ENCODE measurements around the gene TSGA10IP. TPM values are rescaled to one million over a fixed set of nuclear protein-coding genes. Genes with fewer than 3 reads are reported as not detected.
A peak's percentile ranks its signal among the peaks of the same experiment; 100 is the strongest.

The TSGA10IP gene
- total RNA-seq, 2 experiments from 2014 or later = not detected

DNA sequence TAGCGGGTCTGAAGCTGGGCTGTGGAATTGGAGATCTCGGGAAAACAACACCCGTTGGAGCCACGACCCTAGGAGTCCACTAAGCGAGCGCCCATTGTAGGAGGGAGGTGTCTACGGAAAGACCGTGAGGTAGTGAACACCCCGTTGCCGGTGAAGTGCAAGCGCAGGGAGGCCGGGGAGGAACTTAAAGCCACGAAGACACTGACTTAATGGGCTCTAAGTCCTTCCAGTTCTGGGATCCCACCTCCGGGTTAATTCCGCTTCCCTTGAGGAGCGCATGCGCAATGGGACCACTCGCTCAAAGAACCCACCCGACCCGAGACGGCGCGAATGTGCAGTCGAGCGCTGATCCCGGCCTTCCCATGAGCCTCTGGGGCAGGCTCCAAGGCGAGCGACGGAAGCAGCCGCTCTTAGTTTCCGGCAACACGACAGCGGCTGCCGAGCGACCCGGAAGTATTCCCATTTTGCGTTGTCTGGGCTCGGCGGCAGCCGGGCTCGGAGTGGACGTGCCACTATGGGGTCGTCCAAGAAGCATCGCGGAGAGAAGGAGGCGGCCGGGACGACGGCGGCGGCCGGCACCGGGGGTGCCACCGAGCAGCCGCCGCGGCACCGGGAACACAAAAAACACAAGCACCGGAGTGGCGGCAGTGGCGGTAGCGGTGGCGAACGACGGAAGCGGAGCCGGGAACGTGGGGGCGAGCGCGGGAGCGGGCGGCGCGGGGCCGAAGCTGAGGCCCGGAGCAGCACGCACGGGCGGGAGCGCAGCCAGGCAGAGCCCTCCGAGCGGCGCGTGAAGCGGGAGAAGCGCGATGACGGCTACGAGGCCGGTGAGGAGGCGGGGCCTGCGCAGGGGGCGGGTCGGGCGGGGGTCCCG lies 16.2 kb downstream of the TSGA10IP start, which contains the start of gene SART1:
TSS of gene SART1 (plus strand) at position 468 of the 874 bp plus-strand sequence. CDS start at position 515, 47 bp downstream.
- ChIA-PET POLR2A (interaction anchor here (0.6 kb wide), 1 partner anchor 67 kb away, joined by 3 read pairs; no protein-coding TSS in a partner anchor), CTCF (interaction anchor here (0.7 to 3.3 kb wide), 6 partner anchors 41 to 380 kb away, joined by 3 to 19 read pairs (median 5); partner anchors contain the start of genes BANF1, EIF1AD, FIBP and KAT5)
- intact Hi-C loops (cut with DNase I, micrococcal nuclease) = loop anchor here (1.0 to 2.0 kb wide), 17 partner anchors 33 to 387 kb away; partner anchors contain the start of genes BANF1 (in 2 of the 2), C11orf68 (in 2 of the 2), DRAP1 (in 2 of the 2) and EIF1AD (in 2 of the 2)
- Mint-ChIP-seq H3K27ac (peak within 1 kb of the TSS; percentile 97), H3K36me3 (ENCODE audit: low read depth) (peaks cover 33% of the 10 kb centered on the region), H3K4me3 (peak within 1 kb of the TSS; percentile 92), H3K4me1 (peaks cover 36% of the 10 kb centered on the region), H3K9me3 (ENCODE audit: low read depth) (no peaks in the 10 kb centered on the region), H3K27me3 (no peaks in the 10 kb centered on the region)
- DNase-seq (peak; percentile 98), ATAC-seq (peak; percentile 91)

DNA sequence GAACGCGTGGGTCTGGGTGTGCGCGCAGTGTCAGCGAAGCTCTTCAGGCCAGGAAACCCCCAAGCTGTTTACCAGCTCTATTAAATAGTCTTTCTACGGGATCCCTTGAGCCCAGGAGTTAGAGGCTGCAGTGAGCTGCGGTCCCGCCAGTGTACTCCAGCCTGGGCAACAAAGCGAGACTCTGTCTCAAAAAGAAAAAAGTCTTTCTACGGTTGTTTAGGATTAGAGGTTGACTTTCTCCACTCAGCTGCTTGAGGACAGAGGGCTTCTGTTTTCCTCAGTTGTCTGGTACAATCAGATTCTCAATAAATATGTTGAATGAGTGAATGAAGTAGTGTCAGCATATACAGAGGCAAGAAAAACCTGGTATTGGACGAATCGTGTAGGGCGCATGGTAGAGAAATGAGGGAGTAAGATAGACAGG lies 16.9 kb downstream of the TSGA10IP start:
- peaks cover 35% of the 10 kb centered on the region for H3K36me3 Mint-ChIP-seq (ENCODE audit: low read depth)
- H3K27me3 Mint-ChIP-seq = no peaks in the 10 kb centered on the region
- DNase-seq = no peak
- peak overlapping the region; percentile 86 for H3K27ac Mint-ChIP-seq
- no peaks in the 10 kb centered on the region for H3K9me3 Mint-ChIP-seq (ENCODE audit: low read depth)
- POLR2A ChIA-PET = no interaction called here
- CTCF ChIA-PET = interaction anchor here (1.2 to 3.3 kb wide), 3 partner anchors 40 to 250 kb away, joined by 4 to 19 read pairs (median 7); partner anchors contain the start of genes BANF1, EIF1AD and KAT5
- peaks cover 29% of the 10 kb centered on the region for H3K4me1 Mint-ChIP-seq
- no peak for ATAC-seq
- intact Hi-C loops (cut with DNase I, micrococcal nuclease) = no loop called here
- peak overlapping the region; percentile 92 for H3K4me3 Mint-ChIP-seq

DNA sequence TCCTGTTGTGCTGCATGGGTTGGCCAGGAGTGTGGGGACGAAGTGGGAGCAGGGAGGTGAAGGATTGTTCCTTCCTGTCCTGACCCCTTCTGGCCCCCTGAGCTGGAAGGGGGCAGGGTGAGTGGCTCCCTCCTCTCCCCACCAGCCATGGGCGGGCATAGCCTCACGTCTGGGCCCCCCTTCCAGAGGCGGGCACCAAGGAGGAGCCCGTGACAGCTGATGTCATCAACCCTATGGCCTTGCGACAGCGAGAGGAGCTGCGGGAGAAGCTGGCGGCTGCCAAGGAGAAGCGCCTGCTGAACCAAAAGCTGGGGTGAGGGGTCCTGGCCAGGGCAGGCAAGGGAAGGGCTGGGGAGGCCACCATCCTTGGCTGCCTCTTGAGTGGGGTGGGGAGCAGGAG lies 19.6 kb downstream of the TSGA10IP start:
- ATAC-seq = no peak
- Mint-ChIP-seq H3K4me1 (peaks cover 22% of the 10 kb centered on the region), H3K36me3 (ENCODE audit: low read depth) (peaks cover 47% of the 10 kb centered on the region), H3K27ac (no peak overlapping the region), H3K9me3 (ENCODE audit: low read depth) (no peaks in the 10 kb centered on the region), H3K4me3 (no peak overlapping the region), H3K27me3 (no peaks in the 10 kb centered on the region)
- POLR2A ChIA-PET = no interaction called here
- CTCF ChIA-PET = interaction anchor here (1.8 kb wide), 1 partner anchor 80 kb away, joined by 12 read pairs; no protein-coding TSS in a partner anchor
- intact Hi-C loops (cut with DNase I, micrococcal nuclease) = no loop called here
- DNase-seq = no peak

GRCh38 chr11:65965986-65966762 lies 20.9 kb downstream of the TSGA10IP start:
- intact Hi-C loops (cut with DNase I, micrococcal nuclease) = no loop called here
- Mint-ChIP-seq H3K36me3 (ENCODE audit: low read depth) (peaks cover 52% of the 10 kb centered on the region), H3K27ac (no peak overlapping the region), H3K9me3 (ENCODE audit: low read depth) (no peaks in the 10 kb centered on the region), H3K27me3 (no peaks in the 10 kb centered on the region), H3K4me1 (peaks cover 20% of the 10 kb centered on the region), H3K4me3 (no peak overlapping the region)
- DNase-seq = no peak
- no peak for ATAC-seq
- ChIA-PET CTCF (no interaction called here), POLR2A (no interaction called here)

DNA sequence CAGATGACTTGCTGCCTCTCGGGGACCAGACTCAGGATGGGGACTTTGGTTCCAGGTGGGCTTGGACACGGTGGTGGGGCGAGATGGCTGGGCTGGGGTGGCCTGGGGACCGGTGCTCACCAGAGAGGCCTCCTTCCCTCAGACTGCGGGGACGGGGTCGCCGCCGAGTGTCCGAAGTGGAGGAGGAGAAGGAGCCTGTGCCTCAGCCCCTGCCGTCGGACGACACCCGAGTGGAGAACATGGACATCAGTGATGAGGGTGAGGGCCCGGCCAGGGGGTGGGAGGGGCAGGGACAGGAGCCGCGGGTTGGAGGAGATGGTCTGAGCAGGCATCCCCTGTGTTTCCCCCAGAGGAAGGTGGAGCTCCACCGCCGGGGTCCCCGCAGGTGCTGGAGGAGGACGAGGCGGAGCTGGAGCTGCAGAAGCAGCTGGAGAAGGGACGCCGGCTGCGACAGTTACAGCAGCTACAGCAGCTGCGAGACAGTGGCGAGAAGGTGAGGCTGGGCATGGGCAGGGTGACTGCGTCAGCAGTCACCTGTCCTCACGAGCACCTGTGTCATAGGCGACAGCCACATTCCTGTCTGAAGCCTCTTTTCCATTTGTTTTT lies 22.2 kb downstream of the TSGA10IP start:
- Mint-ChIP-seq H3K4me3 (no peak overlapping the region), H3K4me1 (peaks cover 17% of the 10 kb centered on the region), H3K27me3 (no peaks in the 10 kb centered on the region), H3K27ac (no peak overlapping the region), H3K36me3 (ENCODE audit: low read depth) (peaks cover 51% of the 10 kb centered on the region), H3K9me3 (ENCODE audit: low read depth) (no peaks in the 10 kb centered on the region)
- intact Hi-C loops (cut with DNase I, micrococcal nuclease) = no loop called here
- no peak for ATAC-seq
- POLR2A ChIA-PET = no interaction called here
- no peak for DNase-seq
- CTCF ChIA-PET = no interaction called here

DNA sequence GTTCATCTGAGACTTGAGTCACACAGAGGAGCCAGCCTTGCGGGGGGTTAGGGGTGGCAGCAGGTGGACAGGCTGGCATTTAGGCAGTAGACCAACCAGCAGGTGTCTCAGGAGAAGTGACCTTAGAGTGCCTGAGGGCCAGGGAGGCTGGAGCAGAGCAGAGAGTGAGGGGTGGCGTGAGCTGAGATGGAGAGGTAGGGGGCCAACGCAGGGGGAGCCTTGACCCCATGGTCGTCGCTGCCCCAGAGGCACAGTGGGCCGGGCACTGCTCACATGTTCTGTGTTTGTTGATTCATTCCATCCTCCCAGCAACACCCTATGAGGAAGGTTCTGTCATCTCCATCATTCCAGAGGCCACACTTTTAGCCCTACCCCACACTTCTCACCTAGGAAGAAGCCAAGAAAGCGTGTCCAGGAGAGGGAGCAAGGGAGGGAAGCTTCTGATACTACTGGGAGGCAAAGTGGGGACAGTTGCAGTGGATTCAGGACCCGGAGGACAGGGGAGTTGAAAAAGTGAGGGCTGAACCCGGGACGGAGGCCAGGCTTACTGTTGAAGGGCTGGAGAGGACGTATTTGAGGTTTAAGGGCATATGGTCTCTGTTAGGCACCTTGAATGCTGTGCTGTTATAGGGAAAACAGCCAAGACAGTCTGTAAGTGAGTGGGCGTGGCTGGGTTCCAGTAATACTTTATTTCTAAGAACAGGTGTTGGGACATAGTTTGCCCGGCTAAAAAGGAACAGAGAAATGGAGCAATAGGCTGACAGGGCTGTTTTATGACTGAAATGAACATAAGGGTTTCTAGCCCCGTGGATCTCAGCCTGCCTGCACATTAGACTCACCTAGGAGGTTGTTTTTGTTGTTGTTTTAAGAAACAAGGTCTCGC lies 23.6 kb downstream of the TSGA10IP start:
- Mint-ChIP-seq H3K36me3 (ENCODE audit: low read depth) (peaks cover 53% of the 10 kb centered on the region), H3K4me1 (peaks cover 3% of the 10 kb centered on the region), H3K9me3 (ENCODE audit: low read depth) (no peaks in the 10 kb centered on the region), H3K27ac (no peak overlapping the region), H3K4me3 (no peak overlapping the region), H3K27me3 (no peaks in the 10 kb centered on the region)
- ChIA-PET POLR2A (no interaction called here), CTCF (no interaction called here)
- DNase-seq (no peak), ATAC-seq (no peak)
- intact Hi-C loops (cut with DNase I, micrococcal nuclease) = no loop called here

GRCh38 chr11:65972116-65972515 lies 26.8 kb downstream of the TSGA10IP start:
- intact Hi-C loops (cut with DNase I, micrococcal nuclease) = no loop called here
- no peak for DNase-seq
- Mint-ChIP-seq H3K27ac (no peak overlapping the region), H3K4me3 (no peak overlapping the region), H3K4me1 (no peaks in the 10 kb centered on the region), H3K36me3 (ENCODE audit: low read depth) (peaks cover 45% of the 10 kb centered on the region), H3K27me3 (no peaks in the 10 kb centered on the region), H3K9me3 (ENCODE audit: low read depth) (no peaks in the 10 kb centered on the region)
- no peak for ATAC-seq
- CTCF ChIA-PET = interaction anchor here (0.6 to 1.2 kb wide), 6 partner anchors 47 to 250 kb away, joined by 3 to 4 read pairs (median 3); partner anchors contain the start of genes CATSPER1, CCDC85B and FIBP
- POLR2A ChIA-PET = no interaction called here

DNA sequence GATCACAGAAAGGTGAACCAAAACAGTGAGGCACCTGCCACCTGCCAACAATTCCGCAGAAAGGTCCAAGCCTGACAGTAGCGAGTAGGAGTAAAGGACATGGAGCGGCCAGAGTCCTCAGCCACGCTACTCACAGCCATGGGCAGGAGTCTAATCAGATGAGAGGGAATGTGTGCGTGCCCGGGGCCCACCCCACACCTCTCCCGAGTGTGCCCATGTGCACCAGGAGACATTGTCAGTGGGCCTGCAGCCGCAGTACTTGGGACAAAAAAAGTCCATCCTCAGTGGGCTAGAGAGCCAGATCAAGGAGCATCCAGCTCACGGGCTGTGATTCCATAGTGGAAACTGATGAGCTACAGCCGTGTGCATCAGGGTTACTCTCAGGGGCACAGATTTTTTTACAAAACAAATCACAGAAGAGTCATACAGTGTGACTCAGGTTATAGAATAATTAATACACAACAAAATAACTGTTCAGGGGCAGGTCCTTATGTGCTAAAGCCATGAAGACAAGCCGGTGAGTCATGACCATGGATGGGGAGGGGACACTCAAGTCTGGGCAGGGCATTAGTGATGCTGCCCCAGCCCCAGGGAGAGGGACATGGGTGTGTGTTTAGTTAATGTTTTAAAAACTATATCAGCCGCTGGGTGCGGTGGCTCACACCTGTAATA lies 28.3 kb downstream of the TSGA10IP start:
- POLR2A ChIA-PET = no interaction called here
- CTCF ChIA-PET = no interaction called here
- H3K36me3 Mint-ChIP-seq (ENCODE audit: low read depth) = peaks cover 43% of the 10 kb centered on the region

GRCh38 chr11:65975771-65976170 lies 30.5 kb downstream of the TSGA10IP start:
- H3K4me1 Mint-ChIP-seq = no peaks in the 10 kb centered on the region
- ATAC-seq (no peak), DNase-seq (no peak)
- no peaks in the 10 kb centered on the region for H3K9me3 Mint-ChIP-seq (ENCODE audit: low read depth)
- H3K4me3 Mint-ChIP-seq = no peak overlapping the region
- H3K27ac Mint-ChIP-seq = no peak overlapping the region
- CTCF ChIA-PET = interaction anchor here (0.7 to 1.2 kb wide), 2 partner anchors 91 to 644 kb away, joined by 3 to 4 read pairs; no protein-coding TSS in a partner anchor
- H3K27me3 Mint-ChIP-seq = no peaks in the 10 kb centered on the region
- peaks cover 42% of the 10 kb centered on the region for H3K36me3 Mint-ChIP-seq (ENCODE audit: low read depth)
- intact Hi-C loops (cut with DNase I, micrococcal nuclease) = no loop called here
- POLR2A ChIA-PET = interaction anchor here (0.7 kb wide), 1 partner anchor 99 kb away, joined by 3 read pairs; no protein-coding TSS in a partner anchor

More for the DNA sequence above, 28.3 kb downstream of the TSGA10IP start:
- intact Hi-C loops (cut with DNase I, micrococcal nuclease) = no loop called here
- Mint-ChIP-seq H3K9me3 (ENCODE audit: low read depth) (no peaks in the 10 kb centered on the region), H3K4me3 (no peak overlapping the region), H3K4me1 (no peaks in the 10 kb centered on the region), H3K27ac (no peak overlapping the region), H3K27me3 (no peaks in the 10 kb centered on the region)
- DNase-seq = no peak
- ATAC-seq = no peak

Measured in activated CD4-positive, alpha-beta T cell treated with anti-CD3 and anti-CD28 coated beads for 36 hours (primary cell).